HL-60 (cell line): ENCODE data around the gene TMEM140.

ENCODE experiments used
- DNase-seq, 2 experiments: peaks; one replicate each; pipeline ENCODE4 v3.0.0-alpha.2; 2010 to 2020; ENCODE audit warnings: low read depth in 1 of 2, low spot score in 1 of 2
- H3K27ac ChIP-seq: fragments of 250-450 bp; sonication (Bioruptor Pico); replicated peaks from 2 replicates; pipeline ENCODE4 v1.5.1; 2020; ENCODE audit warnings: mild to moderate bottlenecking, moderate library complexity
- H3K27me3 ChIP-seq: fragments of 250-450 bp; sonication (Bioruptor Pico); 2 replicates; pipeline ENCODE4 v1.5.1; 2021; ENCODE audit warnings: mild to moderate bottlenecking, moderate library complexity; ENCODE audit not compliant: insufficient read depth, poor library complexity, severe bottlenecking
- H3K4me3 ChIP-seq: replicated peaks from 2 replicates; pipeline ENCODE4 v1.5.1; 2011; ENCODE audit warnings: mild to moderate bottlenecking, control low read depth, low read length; ENCODE audit not compliant: insufficient read depth
- CTCF ChIP-seq: IDR thresholded peaks from one replicate; pipeline ENCODE4 v1.5.1; 2011; ENCODE audit warnings: low read length, control low read depth, inconsistent platforms; ENCODE audit not compliant: insufficient read depth
- GABPA ChIP-seq: IDR thresholded peaks from 2 replicates; pipeline ENCODE4 v1.6.1; 2012; ENCODE audit warnings: low read depth
- POLR2AphosphoS5 ChIP-seq: IDR thresholded peaks from 2 replicates; pipeline ENCODE4 v1.6.1; 2012; ENCODE audit warnings: low read depth
- SPI1 ChIP-seq: IDR thresholded peaks from 2 replicates; pipeline ENCODE4 v1.6.1; 2012; ENCODE audit warnings: low read depth, mild to moderate bottlenecking, borderline replicate concordance
- TF ChIP-seq, protein P1 (sequence below): IDR thresholded peaks from 2 replicates; pipeline ENCODE4 v1.6.1; 2012; ENCODE audit warnings: low read depth; ENCODE audit not compliant: insufficient replicate concordance

The TMEM140 gene

GRCh38 chr7:135143885-135144668 lies 3.8 kb upstream of the TMEM140 start:
- DNase-seq: no peak
- Histone ChIP-seq H3K4me3 (no peak overlapping the region), H3K27ac (no peak overlapping the region), H3K27me3 (no peaks in the 10 kb centered on the region)
- TF ChIP-seq CTCF (no peak), SPI1 (no peak), POLR2AphosphoS5 (no peak), GABPA (no peak)
- TF ChIP-seq, protein P1, sequence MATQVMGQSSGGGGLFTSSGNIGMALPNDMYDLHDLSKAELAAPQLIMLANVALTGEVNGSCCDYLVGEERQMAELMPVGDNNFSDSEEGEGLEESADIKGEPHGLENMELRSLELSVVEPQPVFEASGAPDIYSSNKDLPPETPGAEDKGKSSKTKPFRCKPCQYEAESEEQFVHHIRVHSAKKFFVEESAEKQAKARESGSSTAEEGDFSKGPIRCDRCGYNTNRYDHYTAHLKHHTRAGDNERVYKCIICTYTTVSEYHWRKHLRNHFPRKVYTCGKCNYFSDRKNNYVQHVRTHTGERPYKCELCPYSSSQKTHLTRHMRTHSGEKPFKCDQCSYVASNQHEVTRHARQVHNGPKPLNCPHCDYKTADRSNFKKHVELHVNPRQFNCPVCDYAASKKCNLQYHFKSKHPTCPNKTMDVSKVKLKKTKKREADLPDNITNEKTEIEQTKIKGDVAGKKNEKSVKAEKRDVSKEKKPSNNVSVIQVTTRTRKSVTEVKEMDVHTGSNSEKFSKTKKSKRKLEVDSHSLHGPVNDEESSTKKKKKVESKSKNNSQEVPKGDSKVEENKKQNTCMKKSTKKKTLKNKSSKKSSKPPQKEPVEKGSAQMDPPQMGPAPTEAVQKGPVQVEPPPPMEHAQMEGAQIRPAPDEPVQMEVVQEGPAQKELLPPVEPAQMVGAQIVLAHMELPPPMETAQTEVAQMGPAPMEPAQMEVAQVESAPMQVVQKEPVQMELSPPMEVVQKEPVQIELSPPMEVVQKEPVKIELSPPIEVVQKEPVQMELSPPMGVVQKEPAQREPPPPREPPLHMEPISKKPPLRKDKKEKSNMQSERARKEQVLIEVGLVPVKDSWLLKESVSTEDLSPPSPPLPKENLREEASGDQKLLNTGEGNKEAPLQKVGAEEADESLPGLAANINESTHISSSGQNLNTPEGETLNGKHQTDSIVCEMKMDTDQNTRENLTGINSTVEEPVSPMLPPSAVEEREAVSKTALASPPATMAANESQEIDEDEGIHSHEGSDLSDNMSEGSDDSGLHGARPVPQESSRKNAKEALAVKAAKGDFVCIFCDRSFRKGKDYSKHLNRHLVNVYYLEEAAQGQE: no peak

GRCh38 chr7:135147341-135147898 lies 452 bp upstream of the TMEM140 start:
- peak in 1 of 2 experiments; percentile 49 for DNase-seq
- Histone ChIP-seq H3K27ac (peak overlapping the region; percentile 62), H3K27me3 (no peaks in the 10 kb centered on the region), H3K4me3 (peak overlapping the region; percentile 38)
- TF ChIP-seq POLR2AphosphoS5: no peak
- no peak for TF ChIP-seq CTCF
- no peak for TF ChIP-seq GABPA
- TF ChIP-seq, protein P1: no peak
- TF ChIP-seq SPI1: no peak

DNA sequence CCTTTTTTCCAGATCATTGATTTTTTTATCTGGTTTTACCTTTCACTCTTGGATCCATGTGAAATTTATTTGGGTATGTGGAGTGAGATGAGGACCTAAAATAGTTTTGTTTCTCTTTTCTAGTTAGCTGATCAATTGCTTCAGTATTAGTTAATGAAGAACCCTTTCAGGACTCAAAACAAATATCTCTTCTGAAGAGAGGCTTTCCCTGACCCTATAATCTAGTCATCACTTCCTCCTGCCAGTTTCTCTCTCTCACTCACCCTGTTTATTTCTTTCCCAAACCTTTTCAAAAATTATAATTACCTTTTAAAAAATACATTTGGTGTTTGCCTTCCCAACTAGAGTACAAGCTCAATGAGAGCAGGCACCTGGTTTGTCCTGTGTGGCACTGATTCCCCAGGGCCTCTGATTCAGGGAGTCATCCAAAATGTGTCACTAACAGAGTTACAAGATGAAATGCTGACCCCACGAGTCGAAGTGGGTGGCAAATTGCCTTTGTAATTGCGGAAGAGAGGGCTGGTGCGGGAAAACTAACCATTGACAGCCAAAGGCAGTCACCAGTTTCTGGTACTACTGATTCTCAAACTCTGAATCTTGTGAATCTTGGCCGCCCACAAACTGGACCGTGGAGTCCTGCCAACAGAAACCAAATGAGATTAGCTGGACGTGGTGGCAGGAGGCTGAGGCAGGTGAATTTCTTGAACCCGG lies 2.4 kb downstream of the TMEM140 start:
- Histone ChIP-seq H3K27ac (no peak overlapping the region), H3K4me3 (no peak overlapping the region), H3K27me3 (no peaks in the 10 kb centered on the region)
- TF ChIP-seq POLR2AphosphoS5 (no peak), SPI1 (no peak), GABPA (no peak), CTCF (no peak)
- TF ChIP-seq, protein P1: no peak
- no peak for DNase-seq
